PC-9 (cell line): Measurements from ENCODE around the gene RBM26. TPM values are rescaled to one million over a fixed set of nuclear protein-coding genes. Genes with fewer than 3 reads are reported as not detected.

ENCODE experiments used
- BruUV-seq: library from RNA; stranded (reverse); fragments of 400-500 nt; replicated peaks from 2 replicates; lab custom pipeline; 2021; lab: Mats Ljungman, UMichigan
- CTCF ChIA-PET: fragments of 300-600 bp; sonication (Branson Sonifier 250); formaldehyde crosslinking; loops from one replicate; lab custom pipeline; 2022; ENCODE audit warnings: antibody characterized with exemption; lab: Charles Lee
- POLR2A ChIA-PET: fragments of 300-600 bp; sonication (Branson Sonifier 250); formaldehyde crosslinking; loops from one replicate; lab custom pipeline; 2022; ENCODE audit warnings: antibody characterized with exemption; ENCODE audit not compliant: unreplicated experiment; lab: Charles Lee
- DNase-seq, 2 experiments: peaks; one replicate each; pipeline versions ENCODE4 v3.0.0 to v3.0.0-alpha.2; 2015 to 2022; ENCODE audit warnings: mixed read lengths in 1 of 2
- H2AFZ ChIP-seq: fragments of 200-600 bp; sonication (generic); 2 replicates; pipeline ENCODE4 v1.8.1; 2017; ENCODE audit warnings: antibody characterized with exemption
- H3F3A ChIP-seq: fragments of 200-600 bp; sonication (generic); 2 replicates; pipeline ENCODE4 v1.8.1; 2017; ENCODE audit warnings: antibody characterized with exemption, mild to moderate bottlenecking, low read depth; ENCODE audit not compliant: insufficient read depth
- H3K27ac ChIP-seq: fragments of 200-600 bp; sonication (generic); 2 replicates; pipeline ENCODE4 v1.6.1; 2016; ENCODE audit warnings: mixed run types
- H3K27me3 ChIP-seq: fragments of 200-600 bp; sonication (generic); 2 replicates; pipeline ENCODE4 v1.6.1; 2016; ENCODE audit warnings: low read depth, mixed run types; ENCODE audit not compliant: insufficient read depth
- H3K36me3 ChIP-seq: fragments of 200-600 bp; sonication (generic); 2 replicates; pipeline ENCODE4 v1.6.1; 2016; ENCODE audit warnings: low read depth, mixed run types
- H3K4me1 ChIP-seq: fragments of 200-600 bp; sonication (generic); replicated peaks from 2 replicates; pipeline ENCODE4 v1.6.1; 2016; ENCODE audit warnings: mixed run types; ENCODE audit not compliant: insufficient read depth
- H3K4me2 ChIP-seq: fragments of 200-600 bp; sonication (generic); 2 replicates; pipeline ENCODE4 v1.6.1; 2017; ENCODE audit warnings: mixed run types
- H3K4me3 ChIP-seq: fragments of 200-600 bp; sonication (generic); 2 replicates; pipeline ENCODE4 v1.6.1; 2016; ENCODE audit warnings: mixed run types
- H3K79me2 ChIP-seq: fragments of 200-600 bp; sonication (generic); 2 replicates; pipeline ENCODE4 v1.6.1; 2017; ENCODE audit warnings: low read depth, mixed run types
- H3K9me2 ChIP-seq: fragments of 200-600 bp; sonication (generic); 2 replicates; pipeline ENCODE4 v1.8.1; 2017; ENCODE audit warnings: mild to moderate bottlenecking; ENCODE audit not compliant: insufficient read depth
- H3K9me3 ChIP-seq: fragments of 200-600 bp; sonication (generic); 2 replicates; pipeline ENCODE4 v1.8.1; 2016; ENCODE audit warnings: low read depth; ENCODE audit not compliant: insufficient read depth
- H4K20me1 ChIP-seq: fragments of 200-600 bp; sonication (generic); 2 replicates; pipeline ENCODE4 v1.8.1; 2017; ENCODE audit not compliant: insufficient read depth
- EZH2 ChIP-seq: fragments of 200-600 bp; sonication (generic); IDR thresholded peaks from 2 replicates; pipeline ENCODE4 v1.8.0; 2017; ENCODE audit warnings: antibody characterized with exemption, low read depth
- intact Hi-C: fragments of 100-400 bp; cut with micrococcal nuclease; formaldehyde crosslinking; loops from one replicate; pipeline ENCODE4 v1.10.0; 2022; ENCODE audit not compliant: unreplicated experiment
- total RNA-seq: library from RNA; stranded (reverse); gene quantifications from 2 replicates; pipeline ENCODE4 v1.2.3, GENCODE V29; 2021
- TF ChIP-seq, protein P1 (sequence below): fragments of 200-600 bp; sonication (generic); conservative IDR thresholded peaks from 2 replicates; pipeline ENCODE4 v1.6.1; 2017; ENCODE audit warnings: mixed run types, antibody characterized with exemption, mild to moderate bottlenecking, moderate library complexity

Gene RBM26
- total RNA-seq, 1 experiment from 2014 or later, result 40.4 TPM

- no peak for TF ChIP-seq EZH2
- TF ChIP-seq, protein P1, sequence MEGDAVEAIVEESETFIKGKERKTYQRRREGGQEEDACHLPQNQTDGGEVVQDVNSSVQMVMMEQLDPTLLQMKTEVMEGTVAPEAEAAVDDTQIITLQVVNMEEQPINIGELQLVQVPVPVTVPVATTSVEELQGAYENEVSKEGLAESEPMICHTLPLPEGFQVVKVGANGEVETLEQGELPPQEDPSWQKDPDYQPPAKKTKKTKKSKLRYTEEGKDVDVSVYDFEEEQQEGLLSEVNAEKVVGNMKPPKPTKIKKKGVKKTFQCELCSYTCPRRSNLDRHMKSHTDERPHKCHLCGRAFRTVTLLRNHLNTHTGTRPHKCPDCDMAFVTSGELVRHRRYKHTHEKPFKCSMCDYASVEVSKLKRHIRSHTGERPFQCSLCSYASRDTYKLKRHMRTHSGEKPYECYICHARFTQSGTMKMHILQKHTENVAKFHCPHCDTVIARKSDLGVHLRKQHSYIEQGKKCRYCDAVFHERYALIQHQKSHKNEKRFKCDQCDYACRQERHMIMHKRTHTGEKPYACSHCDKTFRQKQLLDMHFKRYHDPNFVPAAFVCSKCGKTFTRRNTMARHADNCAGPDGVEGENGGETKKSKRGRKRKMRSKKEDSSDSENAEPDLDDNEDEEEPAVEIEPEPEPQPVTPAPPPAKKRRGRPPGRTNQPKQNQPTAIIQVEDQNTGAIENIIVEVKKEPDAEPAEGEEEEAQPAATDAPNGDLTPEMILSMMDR, result no peak
- Histone ChIP-seq H3K27ac (no peak overlapping the region), H3K36me3 (peaks cover 23% of the 10 kb centered on the region), H3K9me3 (no peaks in the 10 kb centered on the region), H3K9me2 (no peaks in the 10 kb centered on the region), H3K4me1 (no peaks in the 10 kb centered on the region), H2AFZ (no peak overlapping the region), H3F3A (peaks cover 5% of the 10 kb centered on the region; the same call in 1 of the 2 replicates), H3K4me3 (no peak overlapping the region), H3K4me2 (no peak overlapping the region), H3K27me3 (no peaks in the 10 kb centered on the region), H3K79me2 (no peaks in the 10 kb centered on the region), H4K20me1 (peaks cover 11% of the 10 kb centered on the region)
- BruUV-seq, result no TSS peak
- CTCF ChIA-PET, result no interaction called here
- intact Hi-C loops, result no loop called here
- DNase-seq, result no peak
- POLR2A ChIA-PET, result no interaction called here
These were observed 59.6 kb downstream of the RBM26 start for GRCh38 chr13:79346300-79346914.

- Histone ChIP-seq H3K4me3 (no peak overlapping the region), H3F3A (peaks cover 5% of the 10 kb centered on the region; the same call in 1 of the 2 replicates), H4K20me1 (no peaks in the 10 kb centered on the region; the same call in 1 of the 2 replicates), H3K36me3 (peaks cover 56% of the 10 kb centered on the region), H3K27ac (no peak overlapping the region), H2AFZ (no peak overlapping the region), H3K79me2 (no peaks in the 10 kb centered on the region; the same call in 1 of the 2 replicates), H3K9me2 (no peaks in the 10 kb centered on the region), H3K4me2 (no peak overlapping the region), H3K27me3 (no peaks in the 10 kb centered on the region), H3K9me3 (no peaks in the 10 kb centered on the region), H3K4me1 (no peaks in the 10 kb centered on the region)
- ChIA-PET POLR2A (no interaction called here), CTCF (no interaction called here)
- TF ChIP-seq, protein P1, result no peak
- TF ChIP-seq EZH2, result no peak
- no peak for DNase-seq
- intact Hi-C loops, result no loop called here
- no TSS peak for BruUV-seq
These were observed 64.9 kb downstream of the RBM26 start for GRCh38 chr13:79341202-79341601.

DNA sequence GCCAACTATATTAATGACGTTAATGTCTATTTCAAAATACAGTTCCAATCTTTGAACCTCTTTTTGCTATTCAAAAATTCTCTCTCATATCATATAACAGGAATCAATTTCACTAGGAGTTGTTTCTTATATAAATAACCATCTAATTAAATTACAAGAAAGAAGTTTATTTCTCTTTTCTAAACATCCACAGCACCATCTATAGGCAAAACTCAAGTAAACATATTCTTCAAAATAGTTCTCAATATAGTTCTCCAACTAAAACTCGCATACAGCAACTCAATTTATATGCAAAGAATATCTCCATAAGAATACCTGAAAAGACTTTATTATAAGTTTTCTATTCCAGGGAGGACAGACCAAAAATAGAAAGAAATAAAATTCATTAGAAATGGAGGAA, 65.6 kb downstream of the RBM26 start:
- Histone ChIP-seq H3K4me3 (no peak overlapping the region), H2AFZ (no peak overlapping the region), H4K20me1 (no peaks in the 10 kb centered on the region; the same call in 1 of the 2 replicates), H3F3A (peaks cover 2% of the 10 kb centered on the region; the same call in 1 of the 2 replicates), H3K4me1 (no peaks in the 10 kb centered on the region), H3K27ac (no peak overlapping the region), H3K36me3 (peaks cover 61% of the 10 kb centered on the region), H3K79me2 (no peaks in the 10 kb centered on the region; the same call in 1 of the 2 replicates), H3K9me2 (no peaks in the 10 kb centered on the region), H3K9me3 (no peaks in the 10 kb centered on the region), H3K4me2 (no peak overlapping the region), H3K27me3 (no peaks in the 10 kb centered on the region)
- POLR2A ChIA-PET, result no interaction called here
- CTCF ChIA-PET, result no interaction called here
- intact Hi-C loops, result no loop called here
- TF ChIP-seq, protein P1, result no peak; the same call in 1 of the 2 replicates
- TF ChIP-seq EZH2, result no peak
- no TSS peak for BruUV-seq
- no peak for DNase-seq
